Common myeloid progenitor, CD34-positive (primary cell): ENCODE results near the gene PGBD4.
A peak's percentile ranks its signal among the peaks of the same experiment; 100 is the strongest.

Experiments
- CTCF ChIA-PET: fragments of 350-600 bp; sonication (Branson Sonifier 250); formaldehyde crosslinking; loops from one replicate; lab custom pipeline; 2021; ENCODE audit warnings: antibody characterized with exemption; lab: Charles Lee
- POLR2A ChIA-PET: fragments of 350-600 bp; sonication (Branson Sonifier 250); formaldehyde crosslinking; loops from one replicate; lab custom pipeline; 2021; ENCODE audit warnings: antibody characterized with exemption; lab: Charles Lee
- DNase-seq, 3 donors: peaks; one replicate each; pipeline versions ENCODE4 v3.0.0 to v3.0.0-alpha.2; 2013
- H3K27ac ChIP-seq, 2 experiments: 1 replicate in 1 of 2; 2 replicates in 1 of 2; pipeline ENCODE4 v1.7.0; 2013; ENCODE audit warnings: inconsistent platforms in 2 of 2, low read length in 2 of 2, mild to moderate bottlenecking in 2 of 2, low read depth in 1 of 2, moderate library complexity in 1 of 2; ENCODE audit not compliant: severe bottlenecking in 2 of 2, insufficient read depth in 1 of 2, poor library complexity in 1 of 2
- H3K27me3 ChIP-seq, 5 experiments: replicated peaks in 2 of 5; 1 replicate in 3 of 5; 2 replicates in 2 of 5; pipeline versions ENCODE4 v1.6.1 to v1.7.0; 2013; ENCODE audit warnings: low read length in 4 of 5, mild to moderate bottlenecking in 2 of 5, moderate library complexity in 2 of 5, inconsistent platforms in 1 of 5; ENCODE audit not compliant: insufficient read depth in 5 of 5, control insufficient read depth in 4 of 5
- H3K36me3 ChIP-seq, 4 experiments: 1 replicate in 2 of 4; 2 replicates in 2 of 4; pipeline versions ENCODE4 v1.6.1 to v1.7.0; 2013; ENCODE audit warnings: low read length in 3 of 4, control low read depth in 1 of 4, mild to moderate bottlenecking in 1 of 4; ENCODE audit not compliant: control insufficient read depth in 4 of 4, insufficient read depth in 4 of 4
- H3K4me1 ChIP-seq, 4 experiments: 1 replicate in 3 of 4; 2 replicates in 1 of 4; pipeline versions ENCODE4 v1.6.1 to v1.7.1; 2013; ENCODE audit warnings: low read length in 3 of 4, mild to moderate bottlenecking in 3 of 4, control low read depth in 1 of 4, inconsistent platforms in 1 of 4, moderate library complexity in 1 of 4; ENCODE audit not compliant: control insufficient read depth in 4 of 4, insufficient read depth in 4 of 4; ENCODE audit errors: control extremely low read depth in 1 of 4
- H3K4me3 ChIP-seq, 7 experiments: 1 replicate in 4 of 7; 2 replicates in 3 of 7; pipeline versions ENCODE4 v1.5.1 to v1.7.0; 2013; ENCODE audit warnings: mild to moderate bottlenecking in 7 of 7, low read length in 6 of 7, moderate library complexity in 6 of 7, inconsistent platforms in 2 of 7, low read depth in 2 of 7, control low read depth in 1 of 7; ENCODE audit not compliant: insufficient read depth in 4 of 7, control insufficient read depth in 1 of 7; ENCODE audit errors: extremely low read depth in 1 of 7
- H3K9me3 ChIP-seq, 5 experiments: 1 replicate in 4 of 5; 2 replicates in 1 of 5; pipeline versions ENCODE4 v1.6.1 to v1.7.1; 2013; ENCODE audit warnings: low read length in 4 of 5, mild to moderate bottlenecking in 2 of 5, inconsistent platforms in 1 of 5, low read depth in 1 of 5, moderate library complexity in 1 of 5; ENCODE audit not compliant: control insufficient read depth in 4 of 5, insufficient read depth in 2 of 5; ENCODE audit errors: control extremely low read depth in 1 of 5
- WGBS: methylation state at CpG from one replicate; pipeline ENCODE4 v1.1.5; 2013; ENCODE audit not compliant: insufficient coverage; 5-methylcytosine and 5-hydroxymethylcytosine counted together

PGBD4 gene

GRCh38 chr15:34133511-34133910, 31.6 kb downstream of the PGBD4 start:
- DNase-seq, result no peak
- Histone ChIP-seq H3K9me3 (no peaks in the 10 kb centered on the region), H3K27me3 (no peaks in the 10 kb centered on the region), H3K4me1 (no peaks in the 10 kb centered on the region), H3K4me3 (no peak overlapping the region), H3K27ac (no peak overlapping the region), H3K36me3 (peaks cover 0 to 2% (median under 1%) of the 10 kb centered on the region in 4 experiments)
- WGBS, result no CpG with 5 or more reads among the region's 1 CpG
- POLR2A ChIA-PET, result no interaction called here
- CTCF ChIA-PET, result interaction anchor here (1.0 to 1.1 kb wide), 2 partner anchors 9 to 75 kb away, joined by 3 read pairs; no protein-coding TSS in a partner anchor

- no peaks in the 10 kb centered on the region for H3K4me1 ChIP-seq
These were observed 45.7 kb downstream of the PGBD4 start for GRCh38 chr15:34147371-34148140.

GRCh38 chr15:34154725-34155204, 52.9 kb downstream of the PGBD4 start:
- H3K4me3 ChIP-seq, result no peak overlapping the region
- peaks cover 7 to 49% (median 26%) of the 10 kb centered on the region in 5 experiments for H3K9me3 ChIP-seq
- H3K4me1 ChIP-seq, result no peaks in the 10 kb centered on the region
- ChIA-PET CTCF (interaction anchor here (1.8 kb wide), 1 partner anchor 13 kb away, joined by 6 read pairs; no protein-coding TSS in a partner anchor), POLR2A (no interaction called here)
- peaks cover 23 to 95% (median 43%) of the 10 kb centered on the region in 4 experiments for H3K36me3 ChIP-seq
- H3K27me3 ChIP-seq, result no peaks in the 10 kb centered on the region
- no peak overlapping the region for H3K27ac ChIP-seq
- peak in 2 of 3 donors; percentile 28 to 36 for DNase-seq
- WGBS, result 84% methylated on average over 6 of the region's 7 CpGs

More at GRCh38 chr15:34147371-34148140, 45.7 kb downstream of the PGBD4 start:
- WGBS, result 79% methylated on average over 2 of the region's 6 CpGs
- Histone ChIP-seq H3K27me3 (no peaks in the 10 kb centered on the region), H3K4me3 (no peak overlapping the region), H3K36me3 (peaks cover 16 to 59% (median 35%) of the 10 kb centered on the region in 4 experiments), H3K27ac (no peak overlapping the region), H3K9me3 (no peaks in the 10 kb centered on the region)
- ChIA-PET CTCF (interaction anchor here (0.8 kb wide), 1 partner anchor 10 kb away, joined by 3 read pairs; no protein-coding TSS in a partner anchor), POLR2A (no interaction called here)
- no peak for DNase-seq

- ChIA-PET POLR2A (no interaction called here), CTCF (interaction anchor here (1.8 kb wide), 1 partner anchor 12 kb away, joined by 6 read pairs; no protein-coding TSS in a partner anchor)
- Histone ChIP-seq H3K27me3 (no peaks in the 10 kb centered on the region), H3K9me3 (peaks cover 7 to 59% (median 31%) of the 10 kb centered on the region in 5 experiments), H3K4me1 (no peaks in the 10 kb centered on the region), H3K36me3 (peaks cover 24 to 94% (median 43%) of the 10 kb centered on the region in 4 experiments), H3K27ac (no peak overlapping the region), H3K4me3 (no peak overlapping the region)
- DNase-seq, result no peak
- 96% methylated on average over 4 of the region's 7 CpGs for WGBS
These were observed 54.0 kb downstream of the PGBD4 start for GRCh38 chr15:34155859-34156258.
